WI38 (cell line): ENCODE results near the gene INHBA.
A peak's percentile ranks its signal among the peaks of the same experiment; 100 is the strongest.

Experiments
- H3K4me3 ChIP-seq: 2 replicates; pipeline ENCODE4 v1.5.1; 2011; ENCODE audit warnings: low read depth, mild to moderate bottlenecking, control low read depth, low read length
- TF ChIP-seq, protein P1 (sequence below): IDR thresholded peaks from 2 replicates; pipeline ENCODE4 v1.5.1; 2012; ENCODE audit warnings: low read depth, mild to moderate bottlenecking, control low read depth, low read length

The INHBA gene

GRCh38 chr7:41694495-41694894 lies 8.4 kb downstream of the INHBA start:
- TF ChIP-seq, protein P1, sequence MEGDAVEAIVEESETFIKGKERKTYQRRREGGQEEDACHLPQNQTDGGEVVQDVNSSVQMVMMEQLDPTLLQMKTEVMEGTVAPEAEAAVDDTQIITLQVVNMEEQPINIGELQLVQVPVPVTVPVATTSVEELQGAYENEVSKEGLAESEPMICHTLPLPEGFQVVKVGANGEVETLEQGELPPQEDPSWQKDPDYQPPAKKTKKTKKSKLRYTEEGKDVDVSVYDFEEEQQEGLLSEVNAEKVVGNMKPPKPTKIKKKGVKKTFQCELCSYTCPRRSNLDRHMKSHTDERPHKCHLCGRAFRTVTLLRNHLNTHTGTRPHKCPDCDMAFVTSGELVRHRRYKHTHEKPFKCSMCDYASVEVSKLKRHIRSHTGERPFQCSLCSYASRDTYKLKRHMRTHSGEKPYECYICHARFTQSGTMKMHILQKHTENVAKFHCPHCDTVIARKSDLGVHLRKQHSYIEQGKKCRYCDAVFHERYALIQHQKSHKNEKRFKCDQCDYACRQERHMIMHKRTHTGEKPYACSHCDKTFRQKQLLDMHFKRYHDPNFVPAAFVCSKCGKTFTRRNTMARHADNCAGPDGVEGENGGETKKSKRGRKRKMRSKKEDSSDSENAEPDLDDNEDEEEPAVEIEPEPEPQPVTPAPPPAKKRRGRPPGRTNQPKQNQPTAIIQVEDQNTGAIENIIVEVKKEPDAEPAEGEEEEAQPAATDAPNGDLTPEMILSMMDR: no peak
- no peak overlapping the region for H3K4me3 ChIP-seq

DNA sequence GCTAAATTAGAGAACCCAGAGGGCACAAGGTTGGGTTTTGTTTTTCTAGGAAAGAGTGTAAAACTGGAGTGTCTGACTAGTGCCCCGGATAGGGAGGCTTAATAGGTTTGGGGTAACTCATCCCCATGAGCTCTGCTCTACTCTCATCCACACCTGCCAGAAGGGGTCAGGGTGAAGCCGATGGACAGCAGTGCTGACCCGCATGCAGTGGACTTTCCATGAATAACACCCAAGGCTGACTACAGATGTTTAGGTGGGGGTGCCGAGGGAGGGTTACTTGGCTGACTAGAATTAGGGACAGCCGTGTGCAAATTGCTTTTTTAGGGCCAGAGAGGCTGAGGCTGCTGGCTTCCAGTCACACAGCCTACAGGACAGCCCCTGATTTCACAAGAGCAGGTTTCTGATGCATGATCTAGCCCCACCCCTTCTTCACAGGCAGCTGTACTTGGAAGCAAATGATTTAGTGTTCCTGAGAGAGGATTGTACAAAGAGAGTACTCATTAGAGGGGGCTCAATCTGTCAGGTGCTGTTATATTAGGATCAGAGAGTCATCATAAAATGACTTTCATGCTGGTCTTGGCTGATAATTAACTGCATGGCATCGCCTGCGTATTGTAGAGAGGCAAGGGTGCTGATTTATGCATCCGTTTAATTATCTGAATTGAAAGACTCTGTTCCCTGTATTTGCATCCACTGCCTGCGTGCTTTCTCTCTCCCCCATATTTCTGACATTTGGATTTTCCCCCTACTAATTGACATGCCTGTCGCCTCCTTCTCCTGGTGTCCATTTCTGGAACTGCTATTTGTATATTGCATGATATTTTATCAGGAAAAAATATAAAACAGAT lies 9.5 kb downstream of the INHBA start:
- TF ChIP-seq, protein P1: peak; percentile 12; the same call in 1 of the 2 replicates
- H3K4me3 ChIP-seq: no peak overlapping the region

DNA sequence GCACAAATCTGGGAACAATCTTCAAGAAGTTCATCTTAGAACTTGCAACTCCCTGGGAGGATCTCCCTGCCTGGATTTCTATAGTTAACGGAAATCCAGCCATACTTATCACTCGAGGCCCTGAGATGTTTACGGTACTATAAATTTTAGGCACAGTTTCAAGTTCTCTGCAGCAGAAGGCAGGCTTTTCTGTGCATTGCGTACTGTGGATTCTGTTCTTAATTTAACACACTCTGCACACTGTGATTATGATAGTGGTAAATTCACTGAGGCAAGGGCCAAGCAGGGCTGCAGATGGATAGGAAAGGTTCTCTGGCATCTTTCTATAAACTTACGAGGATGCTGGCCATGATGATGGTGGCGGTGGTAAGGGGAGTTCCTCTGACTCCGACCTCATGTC lies 10.6 kb downstream of the INHBA start:
- TF ChIP-seq, protein P1: no peak

DNA sequence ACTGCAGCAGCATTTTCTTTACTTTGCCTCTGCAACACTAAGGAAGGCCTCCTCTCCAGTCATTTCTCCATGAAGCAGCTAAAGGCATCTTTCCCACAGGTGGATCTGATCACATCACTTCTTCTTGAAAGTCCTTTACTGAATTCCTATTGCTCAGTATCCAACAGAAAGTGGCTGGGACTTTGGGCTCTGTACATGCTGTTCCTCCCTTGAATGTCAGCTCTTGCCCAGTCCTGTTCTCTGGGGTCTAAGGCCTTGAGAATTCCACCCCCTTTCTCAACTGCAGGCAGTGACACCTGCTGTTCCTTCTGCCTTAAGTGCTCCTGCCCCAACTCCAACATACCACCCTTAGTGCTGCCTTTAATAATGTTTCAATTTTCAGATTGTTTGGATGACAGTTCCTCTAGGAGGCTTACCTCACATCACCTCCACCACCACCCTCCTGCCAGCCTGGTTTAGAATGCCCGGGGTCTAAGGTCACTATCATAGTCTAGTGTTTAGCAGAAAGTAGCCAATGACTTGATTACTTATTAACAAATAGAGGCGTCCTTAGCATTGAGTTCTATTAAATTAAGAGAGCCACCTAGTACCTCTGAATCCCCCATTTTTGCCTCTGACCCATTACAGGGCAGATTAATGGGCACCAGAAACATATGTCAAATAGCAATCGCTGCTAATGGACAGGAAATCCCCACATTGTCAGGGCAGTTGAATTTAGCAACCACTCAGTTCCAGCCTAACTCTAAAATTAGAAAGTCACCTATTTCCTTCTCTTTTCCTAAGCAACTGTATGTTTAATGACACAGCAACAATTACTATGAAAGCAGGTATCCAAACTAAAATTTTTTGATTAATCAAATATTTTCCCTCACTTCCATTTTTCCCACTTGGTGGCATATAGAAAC lies 11.4 kb downstream of the INHBA start:
- H3K4me3 ChIP-seq: no peak overlapping the region
- TF ChIP-seq, protein P1: no peak

More for the DNA sequence above, 10.6 kb downstream of the INHBA start:
- H3K4me3 ChIP-seq: no peak overlapping the region

DNA sequence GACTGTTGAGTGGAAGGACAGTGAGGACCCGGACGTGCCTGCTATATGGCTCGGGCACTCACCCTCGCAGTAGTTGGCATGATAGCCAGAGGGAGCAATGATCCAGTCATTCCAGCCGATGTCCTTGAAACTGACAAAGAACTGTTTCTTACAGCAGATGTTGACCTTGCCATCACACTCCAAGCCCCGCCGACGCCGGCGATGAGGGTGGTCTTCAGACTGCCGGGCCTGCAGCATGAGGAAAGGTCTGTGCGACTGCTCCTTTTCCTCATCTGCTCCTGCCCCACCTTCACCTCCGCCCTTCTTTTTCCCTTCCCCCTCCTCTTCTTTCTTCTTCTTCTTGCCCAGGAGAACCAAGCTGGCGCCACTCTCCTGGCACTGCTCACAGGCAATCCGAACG lies 13.1 kb downstream of the INHBA start:
- TF ChIP-seq, protein P1: no peak
- no peak overlapping the region for H3K4me3 ChIP-seq

DNA sequence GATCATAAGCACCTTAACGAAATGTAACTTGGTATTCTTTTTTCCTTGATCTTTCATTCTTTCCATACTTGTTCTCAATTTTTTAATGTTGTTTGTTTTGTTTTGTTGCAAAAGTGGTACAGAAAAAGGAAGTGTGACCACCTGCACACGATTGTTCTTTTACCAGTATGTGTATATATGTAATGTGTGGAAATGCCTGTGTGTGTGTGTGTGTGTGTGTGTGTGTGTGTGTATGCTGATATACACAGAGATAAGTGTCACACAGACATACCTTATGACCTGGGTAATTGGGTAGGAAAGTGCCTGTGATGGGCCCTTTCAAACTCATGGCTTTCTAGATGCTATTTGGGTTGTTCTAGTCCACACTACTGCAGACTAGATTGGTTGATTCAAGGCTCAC lies 14.0 kb downstream of the INHBA start:
- no peak overlapping the region for H3K4me3 ChIP-seq
- TF ChIP-seq, protein P1: no peak
